HG03103 (cell line): ENCODE results near the gene GNAI1.

Experiments used
- ATAC-seq: cut with Tn5 transposase; IDR thresholded peaks from one replicate; pipeline ENCODE4 v1.9.1; 2021; ENCODE audit warnings: low read depth; ENCODE audit not compliant: unreplicated experiment

GNAI1 gene

GRCh38 chr7:80244206-80244916, 109.7 kb downstream of the GNAI1 start:
- no peak for ATAC-seq

- no peak for ATAC-seq
Measured at GRCh38 chr7:80247144-80247543, 112.5 kb downstream of the GNAI1 start.

GRCh38 chr7:80247891-80248290, 113.3 kb downstream of the GNAI1 start:
- ATAC-seq: no peak

GRCh38 chr7:80249184-80249583, 114.6 kb downstream of the GNAI1 start:
- no peak for ATAC-seq

- no peak for ATAC-seq
Measured at GRCh38 chr7:80249619-80250295, 115.1 kb downstream of the GNAI1 start.

DNA sequence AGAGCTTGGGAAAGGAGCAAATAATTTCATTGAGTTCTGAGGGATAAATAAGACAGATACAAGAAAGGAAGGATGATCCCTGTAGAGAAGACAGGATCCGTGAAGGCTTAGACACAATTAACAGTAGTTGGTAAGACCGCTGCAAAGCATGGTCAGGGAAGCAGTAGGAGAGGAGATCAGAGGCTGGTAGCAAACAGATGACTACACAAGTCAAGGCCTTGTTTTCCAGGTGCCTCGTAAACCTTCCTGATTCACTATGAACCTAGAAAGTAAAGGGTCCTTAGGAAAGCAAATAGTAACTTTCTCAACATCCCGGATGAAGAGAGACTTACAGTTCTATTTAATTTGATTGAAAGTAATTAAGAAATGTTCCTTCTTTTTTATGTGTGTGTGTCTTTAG, 118.6 kb downstream of the GNAI1 start:
- ATAC-seq: no peak

- no peak for ATAC-seq
Measured at GRCh38 chr7:80253653-80254052, 119.0 kb downstream of the GNAI1 start.

- ATAC-seq: no peak
Measured at GRCh38 chr7:80255656-80256055, 121.0 kb downstream of the GNAI1 start.

DNA sequence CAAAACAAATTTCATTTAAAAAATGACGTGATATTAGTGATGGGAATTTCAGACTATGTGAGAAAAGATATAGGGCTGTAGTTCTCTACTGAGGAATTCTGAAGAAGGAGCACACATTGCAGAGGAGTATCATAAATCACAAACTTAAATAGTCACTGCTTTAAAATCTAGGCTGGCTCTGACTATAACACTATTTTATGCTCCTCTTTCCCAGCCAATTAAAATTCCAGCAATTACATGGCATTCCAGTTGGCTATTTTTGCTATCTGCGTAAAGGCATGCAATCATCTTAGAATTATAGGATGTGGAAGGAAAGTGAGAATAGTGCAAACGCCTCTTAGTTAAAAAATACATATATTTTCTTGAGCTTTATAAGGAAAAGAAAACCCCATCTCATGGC, 123.1 kb downstream of the GNAI1 start:
- ATAC-seq: no peak

DNA sequence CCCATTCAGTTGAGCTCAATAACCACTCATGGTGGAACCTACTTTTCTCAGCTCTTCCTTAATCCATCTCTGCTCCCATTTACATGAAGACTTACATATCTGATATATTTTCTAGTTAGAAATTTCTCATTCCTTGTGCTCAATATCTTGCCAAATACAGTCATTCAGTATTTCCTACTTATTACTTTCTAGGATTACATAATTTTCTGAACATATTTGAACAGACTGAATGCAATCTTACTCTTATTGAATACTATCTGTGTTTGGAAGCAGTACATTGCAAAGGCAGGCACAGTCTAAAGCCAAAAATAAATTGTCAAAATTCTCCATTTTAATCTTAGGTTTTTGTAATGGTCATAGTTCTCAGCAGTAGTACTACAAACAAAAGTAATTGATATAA, 126.0 kb downstream of the GNAI1 start:
- no peak for ATAC-seq

DNA sequence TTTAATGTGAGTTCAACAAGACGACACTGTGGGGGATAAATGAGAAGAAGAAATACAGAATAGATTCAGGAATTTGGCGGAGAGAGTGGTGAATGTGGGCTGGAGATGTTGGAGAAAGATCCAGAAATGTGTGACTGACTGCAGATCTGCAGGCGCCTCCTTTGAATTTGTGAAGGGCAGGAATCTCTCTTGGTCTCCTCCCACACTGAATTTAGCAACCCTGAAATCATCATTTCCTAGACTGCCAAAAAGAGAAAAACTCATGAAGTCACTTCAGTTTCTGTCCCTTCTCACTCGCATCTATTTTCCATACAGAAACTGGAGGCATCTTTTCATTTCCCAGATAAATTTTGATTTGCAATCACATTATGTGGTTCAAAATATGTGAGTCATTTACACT, 128.7 kb downstream of the GNAI1 start:
- no peak for ATAC-seq

- ATAC-seq: no peak
Measured at GRCh38 chr7:80263821-80264220, 129.2 kb downstream of the GNAI1 start.

GRCh38 chr7:80264769-80265495, 130.3 kb downstream of the GNAI1 start:
- no peak for ATAC-seq

DNA sequence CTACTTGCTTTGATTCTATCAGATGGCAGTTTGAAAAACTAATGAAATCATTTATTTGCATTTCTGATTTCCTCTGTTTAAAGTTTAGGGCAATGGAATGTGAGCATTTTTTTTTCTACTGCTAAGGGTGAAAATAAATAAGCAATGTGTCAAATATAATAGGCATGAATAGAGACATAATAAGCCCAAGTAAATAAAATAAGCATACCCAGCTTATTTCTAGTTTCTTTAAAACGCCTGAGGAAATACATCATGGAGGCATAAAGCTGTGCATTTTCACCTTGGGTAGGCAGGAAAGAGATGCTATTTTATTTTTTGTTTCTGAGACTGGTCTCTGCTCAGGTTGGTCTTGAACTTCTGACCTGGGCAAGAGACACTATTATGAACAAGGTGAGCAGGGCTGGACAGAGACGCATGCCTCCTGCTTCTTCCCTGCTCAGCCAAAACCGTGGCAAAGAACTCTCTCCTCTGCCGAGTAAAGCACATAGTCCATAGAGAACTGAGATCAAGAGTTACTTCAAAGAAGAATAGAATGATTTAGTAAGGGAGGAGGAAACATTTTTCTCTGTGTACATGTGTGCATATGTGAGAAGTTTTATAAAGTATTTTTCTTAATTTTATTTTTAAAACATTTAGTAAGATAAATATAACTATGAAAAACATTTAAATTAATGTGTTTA, 138.1 kb downstream of the GNAI1 start:
- ATAC-seq: no peak

- ATAC-seq: no peak
Measured at GRCh38 chr7:80273327-80273726, 138.7 kb downstream of the GNAI1 start.

DNA sequence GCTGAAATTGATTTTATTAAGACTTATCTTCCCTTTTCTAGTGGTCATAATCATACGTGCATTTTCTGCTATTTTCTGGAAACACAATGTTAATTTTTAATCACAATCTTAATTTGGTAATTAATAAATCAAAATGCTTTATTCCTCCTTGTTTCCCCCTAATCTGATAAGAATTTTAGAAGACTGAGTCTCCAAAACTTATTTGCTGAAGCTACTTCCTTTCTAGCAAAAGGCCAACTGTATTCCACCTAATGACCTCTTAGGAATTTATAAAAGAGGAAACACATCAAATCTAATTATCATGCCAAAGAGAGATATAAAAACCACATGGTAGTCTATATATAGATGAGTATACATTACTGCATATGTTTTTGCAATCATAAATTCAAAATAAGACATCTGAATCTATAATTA, 140.6 kb downstream of the GNAI1 start:
- ATAC-seq: no peak
